ENCODE data around the gene RPF1. TPM values are rescaled to one million over a fixed set of nuclear protein-coding genes. Genes with fewer than 3 reads are reported as not detected.

RPF1 gene
- total and polyA plus RNA-seq, 5 donors from 2014 or later = 46.8 to 90.0 (median 66.8) TPM

DNA sequence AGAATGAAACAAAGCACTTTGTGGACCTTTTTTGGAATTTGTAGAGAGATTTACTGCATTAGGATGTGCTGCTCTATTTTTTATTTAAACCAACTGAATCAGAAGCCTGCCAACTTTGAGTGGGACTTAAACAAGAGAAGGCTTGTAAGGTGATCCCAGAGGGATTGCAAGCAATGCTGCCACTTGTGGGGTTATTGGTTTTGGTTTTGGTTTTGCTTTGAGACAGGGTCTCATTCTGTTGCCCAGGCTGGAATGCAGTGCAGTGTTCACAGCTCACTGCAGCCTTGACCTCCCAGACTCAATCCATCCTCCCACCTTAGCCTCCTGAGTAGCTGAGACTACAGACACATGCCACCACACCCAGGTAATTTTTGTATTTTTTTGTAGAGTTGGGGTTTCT, 59.5 kb downstream of the RPF1 start:
- ATAC-seq (ENCODE audit: low read depth in 2 of 2) = no peak
- Mint-ChIP-seq H3K27me3 (no peaks in the 10 kb centered on the region), H3K4me3 (no peak overlapping the region), H3K4me1 (peaks cover 0 to 9% (median 3%) of the 10 kb centered on the region in 4 donors), H3K9me3 (no peaks in the 10 kb centered on the region), H3K27ac (peak overlapping the region in 1 of 3 donors; percentile 44), H3K36me3 (peaks cover 28% of the 10 kb centered on the region)
- no peaks in the 10 kb centered on the region for H3K9me3 ChIP-seq (ENCODE audit: control insufficient read depth in 2 of 2, low read length in 2 of 2)
- no peak overlapping the region for H3K4me3 ChIP-seq (ENCODE audit: low read depth, low read length)
- H3K27ac ChIP-seq (ENCODE audit: insufficient read depth, low read length, poor library complexity, severe bottlenecking) = no peak overlapping the region
- no peaks in the 10 kb centered on the region for H3K4me1 ChIP-seq (ENCODE audit: control insufficient read depth, insufficient read depth, low read length, poor library complexity, severe bottlenecking)
- DNase-seq = peak in 1 of 3 donors; percentile 4
- no peaks in the 10 kb centered on the region for H3K36me3 ChIP-seq (ENCODE audit: control insufficient read depth, insufficient read depth, low read length)
- H3K27me3 ChIP-seq (ENCODE audit: control insufficient read depth, insufficient read depth, low read length) = no peaks in the 10 kb centered on the region

DNA sequence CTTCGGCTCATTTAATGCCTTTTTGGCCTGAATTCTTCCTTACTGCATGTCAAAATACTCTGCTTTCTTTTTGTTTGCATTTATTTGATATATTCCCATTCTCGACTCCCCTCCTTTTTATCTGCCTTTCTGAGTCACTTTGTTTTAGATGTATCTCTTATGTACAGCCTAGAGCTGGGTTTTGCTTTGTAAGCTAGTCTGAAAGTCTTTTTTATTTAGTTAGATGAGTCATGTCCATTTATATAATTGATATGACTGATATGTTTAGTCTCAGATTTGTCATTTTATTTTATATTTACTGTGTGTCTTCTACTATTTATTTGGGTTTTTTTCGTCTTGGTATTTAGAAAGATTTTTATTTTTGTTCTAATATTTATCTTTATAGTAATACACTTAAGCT, 60.9 kb downstream of the RPF1 start:
- DNase-seq (no peak), ATAC-seq (ENCODE audit: low read depth in 2 of 2) (no peak)
- Histone ChIP-seq H3K4me1 (ENCODE audit: control insufficient read depth, insufficient read depth, low read length, poor library complexity, severe bottlenecking) (no peaks in the 10 kb centered on the region), H3K4me3 (ENCODE audit: low read depth, low read length) (no peak overlapping the region), H3K27ac (ENCODE audit: insufficient read depth, low read length, poor library complexity, severe bottlenecking) (no peak overlapping the region), H3K9me3 (ENCODE audit: control insufficient read depth in 2 of 2, low read length in 2 of 2) (no peaks in the 10 kb centered on the region), H3K27me3 (ENCODE audit: control insufficient read depth, insufficient read depth, low read length) (no peaks in the 10 kb centered on the region), H3K36me3 (ENCODE audit: control insufficient read depth, insufficient read depth, low read length) (no peaks in the 10 kb centered on the region)
- H3K4me3 Mint-ChIP-seq = no peak overlapping the region
- peaks cover 0 to 9% (median 3%) of the 10 kb centered on the region in 4 donors for H3K4me1 Mint-ChIP-seq
- peaks cover 32% of the 10 kb centered on the region for H3K36me3 Mint-ChIP-seq
- no peaks in the 10 kb centered on the region for H3K27me3 Mint-ChIP-seq
- H3K27ac Mint-ChIP-seq = no peak overlapping the region
- no peaks in the 10 kb centered on the region for H3K9me3 Mint-ChIP-seq

DNA sequence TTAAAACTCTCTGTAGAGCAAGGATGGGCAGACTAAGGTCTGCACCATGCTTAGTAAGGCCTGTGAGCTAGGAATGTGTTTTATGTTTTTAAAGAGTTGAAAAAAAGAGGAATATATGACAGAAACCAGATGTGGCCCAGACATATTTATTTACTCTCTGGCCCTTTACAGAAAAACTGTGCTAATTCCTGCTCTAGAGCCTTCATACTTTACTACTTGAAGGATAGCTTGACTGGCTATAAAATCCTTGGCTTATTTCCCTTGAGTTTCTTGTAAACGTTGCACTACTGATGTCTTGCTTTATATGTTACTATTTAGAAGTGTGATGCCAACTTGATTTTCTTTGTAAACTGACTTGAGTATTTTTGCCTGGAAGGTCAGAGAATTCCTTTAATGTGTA, 61.7 kb downstream of the RPF1 start:
- Histone ChIP-seq H3K36me3 (ENCODE audit: control insufficient read depth, insufficient read depth, low read length) (no peaks in the 10 kb centered on the region), H3K27ac (ENCODE audit: insufficient read depth, low read length, poor library complexity, severe bottlenecking) (no peak overlapping the region), H3K4me3 (ENCODE audit: low read depth, low read length) (no peak overlapping the region), H3K9me3 (ENCODE audit: control insufficient read depth in 2 of 2, low read length in 2 of 2) (no peaks in the 10 kb centered on the region), H3K27me3 (ENCODE audit: control insufficient read depth, insufficient read depth, low read length) (no peaks in the 10 kb centered on the region), H3K4me1 (ENCODE audit: control insufficient read depth, insufficient read depth, low read length, poor library complexity, severe bottlenecking) (no peaks in the 10 kb centered on the region)
- no peak for DNase-seq
- Mint-ChIP-seq H3K9me3 (no peaks in the 10 kb centered on the region), H3K4me1 (peaks cover 0 to 9% (median 3%) of the 10 kb centered on the region in 4 donors), H3K27ac (no peak overlapping the region), H3K27me3 (no peaks in the 10 kb centered on the region), H3K36me3 (peaks cover 32% of the 10 kb centered on the region), H3K4me3 (no peak overlapping the region)
- ATAC-seq (ENCODE audit: low read depth in 2 of 2) = no peak

DNA sequence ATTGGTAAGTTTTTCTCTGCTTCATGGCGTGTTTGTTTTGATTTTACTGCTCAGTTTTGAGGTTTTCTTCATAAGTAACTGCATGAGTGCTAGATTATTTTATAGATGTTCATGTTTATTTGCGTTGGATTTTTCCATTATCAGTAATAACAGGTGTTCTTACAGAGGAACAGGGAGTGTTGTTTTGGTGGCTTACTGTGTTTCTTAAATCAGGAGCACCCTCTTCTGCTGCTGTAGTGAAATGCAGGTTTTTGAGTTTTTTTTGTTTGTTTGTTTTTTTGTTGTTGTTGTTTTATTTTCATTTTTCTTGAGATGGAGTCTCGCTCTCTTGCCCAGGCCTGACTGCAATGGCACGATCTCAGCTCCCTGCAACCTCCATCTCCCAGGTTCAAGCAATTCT, 62.6 kb downstream of the RPF1 start:
- no peaks in the 10 kb centered on the region for H3K27me3 ChIP-seq (ENCODE audit: control insufficient read depth, insufficient read depth, low read length)
- Mint-ChIP-seq H3K36me3 (peaks cover 34% of the 10 kb centered on the region), H3K4me1 (peaks cover 0 to 9% (median 3%) of the 10 kb centered on the region in 4 donors), H3K9me3 (no peaks in the 10 kb centered on the region), H3K27me3 (no peaks in the 10 kb centered on the region), H3K27ac (peak overlapping the region in 1 of 3 donors; percentile 56), H3K4me3 (no peak overlapping the region)
- no peak overlapping the region for H3K4me3 ChIP-seq (ENCODE audit: low read depth, low read length)
- no peak overlapping the region for H3K27ac ChIP-seq (ENCODE audit: insufficient read depth, low read length, poor library complexity, severe bottlenecking)
- H3K36me3 ChIP-seq (ENCODE audit: control insufficient read depth, insufficient read depth, low read length) = no peaks in the 10 kb centered on the region
- no peaks in the 10 kb centered on the region for H3K4me1 ChIP-seq (ENCODE audit: control insufficient read depth, insufficient read depth, low read length, poor library complexity, severe bottlenecking)
- ATAC-seq (ENCODE audit: low read depth in 2 of 2) (no peak), DNase-seq (peak in 1 of 3 donors; percentile 13)
- H3K9me3 ChIP-seq (ENCODE audit: control insufficient read depth in 2 of 2, low read length in 2 of 2) = no peaks in the 10 kb centered on the region

Other genes starting within 250 kb of the RPF1 start
- gene SAMD13, start 177.6 kb upstream of the RPF1 start, total RNA-seq = not detected
- under 1 TPM in 3 of 4 donors, not detected in 1; 0.17 to 0.42 (median 0.31) TPM for gene SAMD13, start 177.6 kb upstream of the RPF1 start, polyA plus RNA-seq
- not detected for gene DNASE2B, start 80.8 kb upstream of the RPF1 start, total RNA-seq
- not detected for gene DNASE2B, start 80.8 kb upstream of the RPF1 start, polyA plus RNA-seq
- gene SPATA1, start 27.1 kb downstream of the RPF1 start, total RNA-seq = 2.4 TPM
- under 1 TPM in 1 of 4 donors, not detected in 3; 0.21 TPM for gene SPATA1, start 27.1 kb downstream of the RPF1 start, polyA plus RNA-seq
- gene GNG5, start 27.3 kb downstream of the RPF1 start, total RNA-seq = 33.0 TPM
- gene GNG5, start 27.3 kb downstream of the RPF1 start, polyA plus RNA-seq = 100 to 1,000 TPM; 207 to 318 (median 268) TPM
- 15.6 TPM for gene CTBS, start 95.2 kb downstream of the RPF1 start, total RNA-seq
- 10 to 100 TPM; 20.0 to 24.9 (median 22.5) TPM for gene CTBS, start 95.2 kb downstream of the RPF1 start, polyA plus RNA-seq
- gene SSX2IP, start 211.2 kb downstream of the RPF1 start, total RNA-seq = 9.3 TPM
- 1 to 10 TPM; 1.5 to 3.9 (median 2.7) TPM for gene SSX2IP, start 211.2 kb downstream of the RPF1 start, polyA plus RNA-seq